Measurements from ENCODE around the gene ATP13A3.
"Not testable (repeated sequence)": the region's sequence is repeated elsewhere in the genome, so short reads cannot be mapped to it uniquely, and the experiment has no call there.

Gene ATP13A3

DNA sequence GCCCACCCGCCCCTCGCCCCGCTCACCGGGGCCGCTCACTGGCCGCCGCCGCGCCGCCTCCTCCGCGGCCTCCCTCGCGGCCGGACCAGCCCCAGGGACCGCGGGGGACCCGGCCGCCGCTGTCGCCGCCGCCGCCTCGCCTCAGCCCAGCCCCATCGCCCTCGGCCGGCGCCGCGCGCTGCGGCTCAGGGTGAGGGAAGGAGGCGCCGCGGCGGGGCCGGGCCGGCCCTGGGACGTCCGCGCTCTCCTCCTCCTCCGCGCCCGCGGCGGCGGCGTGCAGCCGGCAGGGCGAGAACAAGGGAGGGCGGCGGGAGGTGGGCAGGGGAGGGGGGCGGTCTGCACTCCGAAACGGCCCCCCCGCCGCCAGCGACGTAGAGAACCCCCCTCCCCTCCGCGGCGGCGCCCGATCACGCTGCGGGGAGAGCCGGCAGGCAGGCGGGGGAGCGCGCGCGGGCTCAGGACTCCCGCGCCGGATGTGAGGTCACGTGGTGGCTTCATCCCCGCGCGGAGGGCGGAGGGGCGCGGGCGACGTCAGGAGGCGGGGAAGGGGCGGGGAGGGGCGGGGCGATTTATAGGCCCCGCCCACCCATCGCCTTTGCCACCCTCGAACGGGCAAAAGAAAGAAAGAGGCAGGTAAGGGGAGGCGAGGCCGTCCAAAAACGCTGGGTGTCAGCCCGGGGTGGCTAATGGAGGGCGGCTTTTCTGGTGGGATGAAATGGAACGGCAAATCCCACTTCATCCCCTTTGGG lies at the start of gene ATP13A3:
Gene ATP13A3, minus strand, starts transcription at position 463 of the 749 bp plus-strand sequence. CDS start 24,812 bp downstream, outside the sequence.
- peak; percentile 92 for DNase-seq

- DNase-seq: not testable (repeated sequence)
Measured at GRCh38 chr3:194535199-194535598, 48.4 kb upstream of the ATP13A3 start.

- no peak for DNase-seq
Measured at GRCh38 chr3:194534243-194534642, 47.4 kb upstream of the ATP13A3 start.

GRCh38 chr3:194532591-194532990 lies 45.8 kb upstream of the ATP13A3 start:
- no peak for DNase-seq

- no peak for DNase-seq
Measured at GRCh38 chr3:194527726-194528125, 40.9 kb upstream of the ATP13A3 start.

GRCh38 chr3:194526164-194526563 lies 39.4 kb upstream of the ATP13A3 start:
- no peak for DNase-seq

DNA sequence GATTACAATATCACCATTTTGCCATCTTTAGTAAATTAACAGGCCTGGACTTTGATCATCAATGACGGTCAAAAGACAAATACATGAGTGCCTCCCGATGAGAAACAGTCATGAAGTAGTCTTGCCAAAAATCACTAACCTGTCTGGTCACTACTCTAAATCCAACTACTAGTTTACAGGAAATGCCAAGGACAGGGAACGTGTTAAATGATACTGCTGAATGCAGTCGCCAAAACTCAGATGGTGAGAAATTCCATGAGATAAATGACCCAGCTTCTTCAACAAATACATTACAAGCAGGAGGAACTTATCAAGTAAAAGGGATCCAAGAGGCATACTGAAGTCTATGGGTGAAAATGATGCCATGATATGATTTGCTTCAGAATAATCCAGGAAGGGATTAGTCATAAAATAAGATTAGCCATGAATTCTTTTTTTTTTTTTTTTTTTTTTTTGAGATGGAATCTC lies 35.8 kb upstream of the ATP13A3 start:
- no peak for DNase-seq

GRCh38 chr3:194521510-194522260 lies 34.9 kb upstream of the ATP13A3 start:
- DNase-seq: no peak

- not testable (repeated sequence) for DNase-seq
Measured at GRCh38 chr3:194520682-194521162, 33.9 kb upstream of the ATP13A3 start.

DNA sequence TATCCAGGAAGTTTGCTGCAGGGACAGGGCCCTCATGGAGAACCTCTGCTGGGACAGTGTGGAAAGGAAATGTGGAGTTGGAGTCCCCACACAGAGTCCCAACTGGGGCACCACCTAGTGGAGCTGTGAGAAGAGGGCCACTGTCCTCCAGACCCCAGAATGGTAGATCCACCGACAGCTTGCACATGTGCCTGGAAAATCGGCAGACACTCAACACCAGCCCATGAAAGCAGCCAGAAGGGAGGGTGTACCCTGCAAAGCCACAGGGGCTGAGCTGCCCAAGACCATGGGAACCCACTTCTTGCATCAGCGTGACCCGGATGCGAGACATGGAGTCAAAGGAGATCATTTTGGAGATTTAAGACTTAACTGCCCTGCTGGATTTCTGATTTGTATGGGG lies 33.4 kb upstream of the ATP13A3 start:
- not testable (repeated sequence) for DNase-seq

DNA sequence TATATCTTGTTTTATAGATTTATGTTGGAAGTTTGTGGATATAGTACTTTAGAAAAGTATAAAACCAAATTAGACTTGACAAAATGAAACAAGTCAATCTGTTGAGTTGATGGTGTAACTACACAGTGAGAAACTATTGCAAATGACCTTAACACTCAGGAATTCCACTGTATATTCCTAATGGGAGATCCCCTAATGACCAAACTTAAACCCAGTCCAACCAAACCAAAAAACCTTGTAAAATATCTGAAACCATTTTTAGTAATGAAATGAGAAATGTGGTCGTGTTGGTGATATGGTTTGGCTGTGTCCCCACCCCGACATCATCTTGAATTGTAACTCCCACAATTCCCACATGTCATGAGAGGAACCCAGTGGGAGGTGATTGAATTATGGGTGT lies 31.9 kb upstream of the ATP13A3 start:
- no peak for DNase-seq

- DNase-seq: no peak
Measured at GRCh38 chr3:194517333-194517732, 30.5 kb upstream of the ATP13A3 start.

DNA sequence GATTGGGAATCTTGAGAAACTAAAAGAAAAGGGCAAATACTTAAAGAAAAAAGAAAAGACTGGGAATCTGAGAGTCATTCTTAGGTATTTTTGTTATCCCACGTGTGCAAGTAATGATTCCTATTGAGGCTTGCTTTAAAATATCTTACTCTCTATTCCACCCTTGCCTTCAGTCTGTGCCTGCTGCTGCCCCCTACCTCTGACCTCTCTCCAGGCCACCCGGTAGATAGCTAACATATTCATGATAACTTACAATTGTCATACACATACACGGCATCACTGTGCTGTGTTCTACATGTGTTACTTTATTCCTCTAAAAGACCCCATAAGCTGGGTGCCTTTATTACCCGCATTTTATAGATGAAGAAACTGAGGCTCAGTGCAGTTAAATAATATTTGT lies 27.8 kb upstream of the ATP13A3 start:
- no peak for DNase-seq

- no peak for DNase-seq
Measured at GRCh38 chr3:194512895-194513601, 26.2 kb upstream of the ATP13A3 start.

GRCh38 chr3:194508491-194509453 lies 22.0 kb upstream of the ATP13A3 start:
- no peak for DNase-seq

DNA sequence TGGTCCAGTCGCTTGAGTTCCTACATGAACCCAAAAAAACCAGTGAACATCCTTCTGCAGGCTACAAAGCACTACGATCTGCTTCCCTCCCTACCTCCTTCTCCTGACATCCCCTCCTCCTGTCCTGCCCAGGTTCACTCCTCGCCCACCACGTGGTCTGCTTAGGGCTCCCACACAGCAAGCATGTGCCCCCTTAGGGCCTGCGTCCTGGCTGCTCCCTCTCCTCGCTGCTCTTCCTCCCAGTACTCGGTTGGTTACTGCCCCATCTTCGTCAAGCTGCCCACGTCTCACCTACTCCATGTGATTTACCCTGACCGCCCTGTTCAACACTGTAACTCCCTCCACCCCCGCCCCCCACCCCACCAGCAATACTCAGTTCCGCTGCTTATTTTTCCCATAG lies 20.8 kb upstream of the ATP13A3 start:
- no peak for DNase-seq

- no peak for DNase-seq
Measured at GRCh38 chr3:194505791-194506415, 19.1 kb upstream of the ATP13A3 start.

- DNase-seq: no peak
Measured at GRCh38 chr3:194504861-194505260, 18.1 kb upstream of the ATP13A3 start.

GRCh38 chr3:194504146-194504545 lies 17.3 kb upstream of the ATP13A3 start:
- DNase-seq: no peak

GRCh38 chr3:194503081-194503531 lies 16.3 kb upstream of the ATP13A3 start:
- DNase-seq: no peak

DNA sequence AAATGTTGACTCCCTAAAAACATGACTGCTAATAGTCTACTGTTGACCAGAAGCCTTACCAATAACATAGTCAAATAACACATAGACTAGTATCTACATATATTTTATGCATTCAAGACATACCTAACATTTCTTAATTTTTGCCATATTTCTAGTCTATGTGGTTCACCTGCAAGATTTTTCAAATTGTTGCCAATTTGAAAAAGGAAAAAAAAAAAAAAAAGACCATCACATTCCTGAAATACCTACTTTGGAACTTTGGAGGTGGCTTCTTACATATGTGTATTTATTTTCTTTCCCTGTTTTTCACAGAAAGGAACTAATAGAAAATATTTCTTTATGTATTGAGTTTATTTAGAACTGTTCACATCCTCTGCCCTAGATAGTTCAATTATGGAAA lies 13.4 kb upstream of the ATP13A3 start:
- no peak for DNase-seq
